NCI-H2029 (cell line): ENCODE data around the gene EYS.

Experiments used
- DNase-seq: peaks from one replicate; lab custom pipeline; 2025; lab: John Stamatoyannopoulos, UW

The EYS gene

GRCh38 chr6:64838726-64839125 is 868.3 kb downstream of the EYS start:
- DNase-seq, result no peak

GRCh38 chr6:64831680-64832079 is 875.3 kb downstream of the EYS start:
- no peak for DNase-seq

- no peak for DNase-seq
These were observed 889.5 kb downstream of the EYS start for GRCh38 chr6:64817525-64817924.

- DNase-seq, result no peak
These were observed 891.3 kb downstream of the EYS start for GRCh38 chr6:64815718-64816117.

- no peak for DNase-seq
These were observed 894.9 kb downstream of the EYS start for GRCh38 chr6:64812138-64812537.

- DNase-seq, result no peak
These were observed 895.9 kb downstream of the EYS start for GRCh38 chr6:64811119-64811518.

GRCh38 chr6:64807785-64808184 is 899.2 kb downstream of the EYS start:
- DNase-seq, result no peak

GRCh38 chr6:64803470-64804166 is 903.4 kb downstream of the EYS start:
- DNase-seq, result no peak

GRCh38 chr6:64792534-64792933 is 914.5 kb downstream of the EYS start:
- no peak for DNase-seq

- DNase-seq, result no peak
These were observed 917.5 kb downstream of the EYS start for GRCh38 chr6:64789476-64789875.

GRCh38 chr6:64786736-64787135 is 920.3 kb downstream of the EYS start:
- no peak for DNase-seq

GRCh38 chr6:64782877-64783276 is 924.1 kb downstream of the EYS start:
- DNase-seq, result no peak

- DNase-seq, result no peak
These were observed 928.9 kb downstream of the EYS start for GRCh38 chr6:64777941-64778785.

GRCh38 chr6:64776359-64776758 is 930.7 kb downstream of the EYS start:
- DNase-seq, result no peak

- DNase-seq, result no peak
These were observed 932.1 kb downstream of the EYS start for GRCh38 chr6:64774881-64775280.

- no peak for DNase-seq
These were observed 956.1 kb downstream of the EYS start for GRCh38 chr6:64750910-64751309.

- DNase-seq, result no peak
These were observed 969.6 kb downstream of the EYS start for GRCh38 chr6:64737418-64737817.

- DNase-seq, result no peak
These were observed 970.5 kb downstream of the EYS start for GRCh38 chr6:64736421-64736950.

- no peak for DNase-seq
These were observed 973.6 kb downstream of the EYS start for GRCh38 chr6:64733433-64733832.

GRCh38 chr6:64732888-64733287 is 974.1 kb downstream of the EYS start:
- no peak for DNase-seq

GRCh38 chr6:64729522-64729921 is 977.5 kb downstream of the EYS start:
- no peak for DNase-seq

GRCh38 chr6:64727075-64727474 is 980.0 kb downstream of the EYS start:
- no peak for DNase-seq

- no peak for DNase-seq
These were observed 982.9 kb downstream of the EYS start for GRCh38 chr6:64724091-64724490.
